A673 (cell line): ENCODE data around the gene LINC01488.

Experiments used
- EZH2 ChIP-seq: fragments of 200-600 bp; sonication (generic); IDR thresholded peaks from 2 replicates; pipeline ENCODE4 v1.6.1; 2017; ENCODE audit warnings: borderline replicate concordance, low read depth, mild to moderate bottlenecking, mixed read lengths, antibody characterized with exemption, low read length; ENCODE audit not compliant: poor library complexity, severe bottlenecking
- TF ChIP-seq, protein P1 (sequence below): fragments of 300-800, 200-600 bp; sonication (generic); conservative IDR thresholded peaks from 2 replicates; pipeline ENCODE4 v1.5.1; 2017; ENCODE audit warnings: low read depth, mild to moderate bottlenecking, antibody characterized with exemption, low read length, moderate library complexity, mixed read lengths

DNA sequence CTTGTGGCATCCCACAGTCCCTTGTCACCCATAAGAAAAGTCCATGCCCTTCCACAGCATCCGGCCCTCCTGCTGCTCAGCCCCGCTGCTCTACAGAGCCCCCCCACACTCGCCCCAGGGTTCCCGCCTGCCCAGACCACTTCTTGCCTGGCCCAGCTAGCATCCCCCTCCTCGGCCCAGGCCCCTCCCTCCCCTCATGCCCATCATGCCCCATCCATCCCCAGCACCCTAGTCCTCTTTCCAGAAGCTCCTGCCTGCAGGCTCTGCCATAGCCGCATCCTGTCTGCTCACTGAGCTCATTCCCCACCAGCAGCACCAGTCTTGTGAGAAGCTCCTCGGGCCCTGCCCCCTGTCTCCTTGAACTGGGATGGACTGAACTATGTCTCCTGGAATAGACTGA lies 54.4 kb downstream of the LINC01488 start:
- TF ChIP-seq, protein P1, sequence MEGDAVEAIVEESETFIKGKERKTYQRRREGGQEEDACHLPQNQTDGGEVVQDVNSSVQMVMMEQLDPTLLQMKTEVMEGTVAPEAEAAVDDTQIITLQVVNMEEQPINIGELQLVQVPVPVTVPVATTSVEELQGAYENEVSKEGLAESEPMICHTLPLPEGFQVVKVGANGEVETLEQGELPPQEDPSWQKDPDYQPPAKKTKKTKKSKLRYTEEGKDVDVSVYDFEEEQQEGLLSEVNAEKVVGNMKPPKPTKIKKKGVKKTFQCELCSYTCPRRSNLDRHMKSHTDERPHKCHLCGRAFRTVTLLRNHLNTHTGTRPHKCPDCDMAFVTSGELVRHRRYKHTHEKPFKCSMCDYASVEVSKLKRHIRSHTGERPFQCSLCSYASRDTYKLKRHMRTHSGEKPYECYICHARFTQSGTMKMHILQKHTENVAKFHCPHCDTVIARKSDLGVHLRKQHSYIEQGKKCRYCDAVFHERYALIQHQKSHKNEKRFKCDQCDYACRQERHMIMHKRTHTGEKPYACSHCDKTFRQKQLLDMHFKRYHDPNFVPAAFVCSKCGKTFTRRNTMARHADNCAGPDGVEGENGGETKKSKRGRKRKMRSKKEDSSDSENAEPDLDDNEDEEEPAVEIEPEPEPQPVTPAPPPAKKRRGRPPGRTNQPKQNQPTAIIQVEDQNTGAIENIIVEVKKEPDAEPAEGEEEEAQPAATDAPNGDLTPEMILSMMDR: no peak
- TF ChIP-seq EZH2: no peak
